HUDEP-2 (cell line): ENCODE measurements around the gene DPP3.
"Not testable (repeated sequence)": the region's sequence is repeated elsewhere in the genome, so short reads cannot be mapped to it uniquely, and the experiment has no call there.

Experiments used
- DNase-seq, 76 experiments: peaks; one replicate each; lab custom pipeline; 2025; ENCODE audit not compliant: unreplicated experiment in 76 of 76; lab: John Stamatoyannopoulos, UW

Gene DPP3

DNA sequence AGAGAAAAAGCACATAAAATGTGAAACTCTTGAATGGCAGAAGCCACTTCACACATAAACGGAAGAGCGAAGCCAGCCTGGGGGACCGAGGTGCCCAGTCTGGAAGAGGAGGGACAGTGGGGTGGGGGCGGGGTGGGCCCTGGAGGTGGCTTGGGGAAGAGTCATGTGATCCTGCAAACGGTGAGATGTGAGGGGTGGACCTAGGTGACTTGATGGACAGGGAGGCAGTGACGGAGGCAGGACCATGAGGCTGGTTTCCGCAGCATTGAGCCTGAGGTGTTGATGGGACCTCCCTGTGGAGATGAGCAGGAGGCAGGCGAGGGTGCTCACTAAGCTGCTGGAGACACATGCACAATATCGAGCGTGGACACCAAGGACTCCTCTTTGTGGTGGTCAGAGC, 48.8 kb downstream of the DPP3 start:
- DNase-seq = no peak

DNA sequence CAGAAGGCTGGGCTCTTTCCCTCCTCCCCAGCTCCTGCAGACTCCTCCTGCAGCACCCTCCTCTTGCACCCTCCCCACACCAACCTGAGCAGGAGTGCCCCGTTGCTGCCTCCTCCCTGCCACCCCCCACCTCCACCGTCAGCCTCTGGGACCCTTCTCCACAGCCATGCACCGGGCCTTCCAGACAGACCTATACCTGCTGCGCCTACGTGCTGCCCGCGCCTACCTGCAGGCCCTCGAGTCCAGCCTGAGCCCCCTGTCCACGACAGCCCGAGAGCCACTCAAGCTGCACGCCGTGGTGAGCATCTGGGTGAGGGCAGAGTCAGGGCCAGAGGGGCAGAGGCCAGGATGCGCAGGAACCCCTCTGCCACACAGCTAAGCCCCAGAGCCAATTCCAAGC, 49.4 kb downstream of the DPP3 start:
- DNase-seq = no peak

DNA sequence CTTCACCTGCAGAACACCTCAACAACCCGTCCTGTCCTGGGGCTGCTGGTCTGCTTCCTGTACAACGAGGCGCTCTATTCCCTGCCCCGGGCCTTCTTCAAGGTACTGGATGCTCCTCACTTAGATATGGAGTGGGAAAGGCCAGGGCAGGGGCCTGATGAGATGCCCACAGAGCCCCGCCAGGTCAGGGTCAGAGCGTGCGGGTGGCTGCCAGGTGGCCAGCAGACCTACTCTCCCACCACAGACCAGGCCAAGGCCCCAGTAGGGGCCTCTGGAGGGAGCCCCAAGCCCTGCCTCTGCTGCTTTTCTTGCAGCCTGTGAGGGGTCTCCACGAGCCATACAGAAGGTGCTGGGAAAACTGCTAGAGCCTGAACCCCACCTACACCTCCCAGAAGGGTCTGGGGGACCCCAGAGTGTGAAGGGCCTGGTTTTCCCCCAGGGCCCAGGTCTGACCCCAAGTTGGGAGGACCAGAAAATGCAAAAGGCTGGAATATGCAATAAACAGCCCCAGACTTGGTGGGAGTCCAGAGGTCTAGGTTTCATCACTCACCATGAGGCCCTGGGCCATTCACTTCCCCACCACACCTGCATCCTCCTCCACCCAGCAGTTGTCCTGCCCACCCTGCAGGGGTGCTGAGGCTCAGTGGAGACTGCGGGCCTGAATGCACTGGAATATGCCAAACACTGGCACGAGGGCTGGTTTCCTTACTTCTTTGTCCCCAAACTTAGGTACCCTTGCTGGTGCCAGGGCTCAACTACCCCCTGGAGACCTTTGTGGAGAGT, 50.9 kb downstream of the DPP3 start:
- DNase-seq = no peak

DNA sequence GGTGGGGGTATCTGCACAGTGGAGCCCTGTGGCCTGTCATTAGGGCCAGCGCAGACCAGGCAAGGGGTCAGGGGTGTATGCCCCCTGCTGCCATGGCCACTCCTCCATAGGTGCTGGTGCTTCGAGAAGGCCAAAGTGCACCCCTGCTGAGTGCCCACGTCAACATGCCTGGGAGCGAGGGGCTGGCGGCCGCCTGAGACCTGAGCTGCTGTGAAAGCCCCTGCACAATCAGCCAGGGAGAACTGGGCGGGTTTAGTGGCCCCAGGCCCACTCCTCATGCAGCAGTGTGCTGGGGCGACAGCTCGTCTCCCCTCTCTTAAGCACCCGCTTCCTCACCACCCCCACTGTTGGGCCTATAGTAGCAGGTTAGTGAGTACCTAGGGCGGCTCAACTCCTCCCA, 51.6 kb downstream of the DPP3 start:
- no peak for DNase-seq

DNA sequence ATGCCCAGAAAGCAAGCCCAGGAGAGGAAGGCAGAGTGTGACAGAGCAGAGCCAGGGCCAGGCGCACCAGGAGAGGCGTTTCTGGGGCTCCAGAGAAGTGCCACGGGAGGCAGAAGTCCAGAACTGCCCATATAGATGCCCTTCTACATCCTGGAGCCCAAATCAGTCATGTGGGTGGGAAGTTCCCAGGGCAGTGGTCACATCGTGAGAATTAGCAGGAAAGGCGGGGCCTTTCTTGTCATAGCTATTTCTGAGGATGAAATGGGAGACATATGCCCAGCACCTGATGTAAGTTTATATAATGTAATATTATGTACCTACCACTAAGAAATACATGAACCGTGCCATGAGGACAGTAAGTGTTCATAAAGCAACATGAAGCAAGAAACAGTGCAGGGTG, 52.5 kb downstream of the DPP3 start:
- DNase-seq = no peak

DNA sequence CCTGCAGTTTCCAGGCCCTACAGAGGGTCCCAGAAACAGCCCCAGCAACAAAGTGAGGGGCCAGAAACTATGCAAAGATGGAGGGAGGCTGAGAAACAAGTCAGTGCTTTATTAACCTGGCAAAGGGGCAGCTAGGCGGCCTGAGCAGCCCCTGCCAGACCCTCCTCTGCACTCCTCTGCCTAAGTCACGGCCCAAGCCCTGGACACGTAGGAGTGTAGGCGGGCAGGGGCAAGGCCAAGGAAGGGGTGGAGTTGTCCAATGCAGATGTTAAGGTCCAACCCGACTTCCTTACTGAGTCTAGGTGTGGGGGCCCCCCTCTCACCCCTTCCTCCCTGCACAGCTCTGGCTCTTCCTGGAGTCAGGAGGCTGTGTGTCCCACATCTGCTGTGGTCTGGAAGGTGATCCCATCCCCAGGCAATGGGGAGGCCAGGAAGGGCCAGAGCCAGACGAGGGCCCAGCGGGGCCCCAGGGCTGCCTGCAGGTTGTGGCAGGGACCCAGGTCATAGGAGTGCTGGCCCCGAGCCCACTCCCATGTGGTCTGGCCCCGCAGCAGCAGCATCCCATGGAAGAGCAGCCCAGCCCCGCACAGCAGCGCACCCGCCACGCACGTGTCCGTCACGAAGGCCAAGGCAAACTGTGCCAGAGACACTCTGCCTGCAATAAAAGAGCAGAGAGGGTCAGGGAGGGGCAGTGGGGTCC, 59.1 kb downstream of the DPP3 start:
- no peak for DNase-seq

DNA sequence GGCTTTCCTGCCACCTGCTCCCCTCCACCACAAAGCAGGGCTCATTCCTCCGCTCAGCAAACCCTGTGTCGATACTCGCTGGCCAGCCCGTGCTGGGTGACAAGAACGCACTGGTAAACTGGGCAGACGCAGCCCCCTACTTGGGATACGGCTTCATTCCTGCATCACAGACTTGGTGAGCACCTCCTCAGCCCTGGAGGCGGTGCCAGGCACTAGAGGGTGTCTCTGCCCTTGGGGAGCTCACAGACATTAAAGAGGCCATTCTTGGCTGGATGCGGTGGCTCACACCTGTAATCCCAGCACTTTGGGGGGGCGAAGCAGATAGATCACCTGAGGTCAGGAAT, 59.6 kb downstream of the DPP3 start:
- no peak for DNase-seq

DNA sequence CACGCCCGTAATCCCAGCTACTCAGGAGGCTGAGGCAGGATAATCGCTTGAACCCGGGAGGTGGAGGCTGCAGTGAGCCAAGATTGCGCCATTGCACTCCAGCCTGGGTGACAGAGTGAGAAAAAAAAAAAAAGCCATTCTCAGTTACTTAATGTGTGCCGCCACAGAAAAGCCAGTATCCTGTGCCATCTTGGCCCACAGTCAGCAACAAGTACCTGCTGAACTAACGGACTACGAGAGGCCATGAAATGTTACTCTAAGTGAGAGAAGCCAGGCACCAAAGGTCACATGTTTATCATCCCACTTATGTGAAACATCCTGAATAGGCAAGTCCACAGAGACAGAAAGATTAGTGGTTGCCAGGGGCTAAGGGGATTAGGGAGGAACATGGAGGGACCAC, 60.4 kb downstream of the DPP3 start:
- DNase-seq = not testable (repeated sequence)

DNA sequence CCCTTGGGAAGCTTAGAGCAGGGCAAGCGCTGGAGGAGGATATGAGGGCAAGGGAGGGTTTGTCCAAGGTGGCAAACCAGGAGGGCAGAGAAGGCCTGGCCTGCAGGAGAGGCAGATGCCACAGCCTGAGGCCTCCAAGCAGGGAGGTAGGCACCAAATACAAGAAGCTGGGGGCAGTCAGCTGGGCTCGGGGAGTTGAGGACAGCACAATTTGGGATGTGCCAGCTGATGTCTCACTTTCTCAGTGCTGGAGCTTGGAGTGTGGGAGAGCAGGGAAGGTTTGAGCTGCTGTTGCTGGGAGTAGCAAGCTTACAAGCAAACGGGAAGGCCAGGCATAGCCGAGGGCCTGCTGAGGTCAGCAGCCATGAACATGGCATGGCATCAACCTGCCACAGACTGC, 61.7 kb downstream of the DPP3 start:
- DNase-seq = no peak

DNA sequence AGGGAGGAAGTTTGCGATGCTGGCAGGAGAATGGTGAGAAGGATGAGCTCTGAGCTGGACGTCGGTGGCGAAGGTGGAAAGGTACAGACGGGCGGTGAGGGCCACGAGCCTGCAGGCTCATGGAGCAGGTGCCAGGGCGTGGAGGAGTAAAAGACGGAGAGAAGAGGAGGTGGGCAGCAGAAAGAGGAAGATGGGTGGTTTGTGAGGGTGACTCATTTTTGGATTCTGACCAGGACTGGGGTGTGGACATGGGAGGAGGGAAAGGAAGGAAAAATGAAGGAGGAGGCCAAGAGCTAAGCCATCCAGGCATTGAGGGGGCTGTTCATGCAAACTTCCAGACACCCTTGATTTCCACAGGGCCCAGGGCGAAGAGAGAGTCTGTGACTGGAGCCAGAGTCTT, 62.1 kb downstream of the DPP3 start:
- DNase-seq = no peak

DNA sequence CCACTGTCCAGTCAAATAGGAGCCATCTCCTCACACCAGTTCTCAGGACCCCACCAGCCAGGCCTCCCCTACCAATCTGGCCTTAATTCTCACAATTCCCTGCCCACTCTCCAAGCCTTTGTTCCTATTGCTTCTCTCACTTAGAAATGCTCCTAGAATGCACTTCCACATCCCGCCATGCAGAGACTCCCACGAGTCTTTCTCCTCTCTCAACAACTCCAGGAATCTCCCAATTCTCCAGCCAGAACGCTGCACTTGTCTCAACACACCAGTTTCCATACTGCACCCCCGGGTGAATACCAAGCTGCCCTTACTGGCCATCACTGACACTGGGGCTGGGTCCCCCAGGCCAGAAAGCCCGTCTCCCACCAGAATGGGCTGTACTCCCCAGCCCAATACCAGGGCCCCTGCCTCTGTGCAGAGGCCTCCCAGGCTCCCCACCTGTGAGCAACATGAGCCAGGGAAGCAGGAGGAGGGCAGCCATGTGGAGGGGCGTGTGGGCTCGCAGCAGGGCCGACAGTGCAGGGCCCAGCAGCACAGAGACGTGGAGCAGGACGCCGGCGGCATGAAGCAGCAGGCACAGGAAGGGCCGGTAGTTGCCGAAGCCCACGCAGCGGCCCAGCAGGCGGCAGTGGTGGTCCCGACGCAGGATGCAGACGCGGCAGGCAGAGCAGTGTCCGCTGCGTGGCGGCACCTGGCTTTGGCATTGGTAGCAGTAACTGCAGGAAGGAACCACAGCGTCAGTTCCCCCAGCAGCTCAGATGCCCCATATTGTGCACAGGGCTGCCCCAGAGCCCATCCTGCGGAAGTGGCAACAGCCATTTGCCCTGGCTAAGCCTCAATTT, 63.3 kb downstream of the DPP3 start:
- DNase-seq = peak in 1 of 76 experiments; percentile 17

DNA sequence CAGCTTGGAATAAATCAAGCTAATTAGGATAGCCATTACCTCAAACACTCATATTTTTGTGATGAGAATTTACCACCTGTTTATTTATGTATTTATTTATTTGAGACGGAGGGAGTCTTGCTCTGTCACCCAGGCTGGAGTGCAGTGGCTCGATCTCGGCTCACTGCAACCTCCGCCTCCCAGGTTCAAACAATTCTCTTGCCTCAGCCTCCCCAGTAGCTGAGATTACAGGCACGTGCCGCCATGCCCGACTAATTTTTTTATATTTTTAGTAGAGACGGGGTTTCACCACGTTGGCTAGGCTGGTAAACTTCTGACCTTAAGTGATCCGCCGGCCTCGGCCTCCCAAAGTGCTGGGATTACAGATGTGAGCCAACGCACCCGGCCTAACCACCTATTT, 64.7 kb downstream of the DPP3 start:
- not testable (repeated sequence) for DNase-seq

DNA sequence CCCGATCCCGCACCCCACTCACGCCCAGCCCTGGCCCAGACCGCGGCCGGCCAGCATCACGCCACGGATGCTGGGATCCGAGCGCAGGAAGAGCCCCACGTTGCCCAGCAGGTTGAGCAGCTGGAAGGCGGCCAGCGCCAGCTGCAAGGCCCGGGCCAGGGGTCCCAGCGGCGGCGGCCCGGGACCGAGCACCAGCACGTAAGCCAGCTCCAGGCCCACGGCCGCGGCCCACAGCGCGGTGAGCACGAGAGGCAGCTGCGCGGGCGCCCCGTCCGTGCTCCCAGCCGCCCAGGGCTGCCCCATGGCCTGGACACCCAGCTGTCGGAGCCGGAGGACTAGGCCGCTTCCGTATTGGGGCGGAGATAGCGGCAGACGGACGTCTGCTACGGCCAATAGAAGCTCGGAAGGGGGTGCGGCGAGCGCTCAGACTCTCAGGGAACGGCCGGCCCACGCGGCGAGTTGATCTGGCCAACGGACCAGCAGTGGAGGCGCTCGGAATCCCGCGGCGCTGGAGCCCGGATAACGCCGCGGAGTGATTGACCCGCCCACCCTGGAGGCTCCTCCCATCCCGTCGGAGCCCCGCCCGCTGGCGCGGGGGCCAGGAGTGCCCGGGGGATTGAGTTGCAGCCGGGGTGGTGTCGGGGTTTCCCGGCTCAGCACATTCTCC, 65.6 kb downstream of the DPP3 start, which contains the start of gene ZDHHC24:
Gene ZDHHC24 (minus strand): TSS at position 348 of the 667 bp plus-strand sequence. CDS start 45 bp downstream, at position 303.
- peak in 74 of 76 experiments; percentile 75 to 97 (median 93) for DNase-seq

DNA sequence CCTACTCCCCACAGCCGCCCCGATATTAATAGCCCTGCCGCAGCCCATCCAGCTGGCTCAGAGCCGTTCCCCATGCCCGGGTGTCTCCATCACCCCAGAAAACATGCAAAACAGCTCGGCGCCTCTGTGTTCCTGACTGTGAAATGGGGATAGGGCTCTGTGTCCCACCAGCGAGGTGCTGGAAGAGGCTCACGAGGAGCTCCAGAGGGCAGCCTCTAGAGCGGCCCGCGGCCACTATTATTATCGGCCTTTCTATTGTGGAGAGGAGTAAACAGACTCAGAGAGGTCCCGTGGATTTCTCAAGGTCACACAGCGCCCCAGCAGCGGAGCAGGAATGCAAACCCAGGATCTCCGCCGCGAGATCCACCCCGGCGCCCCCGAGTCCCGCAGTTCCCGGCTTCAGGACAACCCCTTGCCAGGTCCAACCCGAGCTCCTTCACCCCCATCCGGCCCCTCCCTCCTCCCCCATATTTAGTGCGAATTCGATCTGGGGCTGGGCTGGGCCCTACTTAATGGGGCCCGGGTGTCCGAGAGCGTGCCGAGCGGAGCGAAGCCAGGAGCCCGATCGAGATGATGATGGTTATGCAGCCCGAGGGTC, 66.2 kb downstream of the DPP3 start, which contains the start of gene ACTN3:
Gene ACTN3 (plus strand): TSS at position 536 of the 598 bp plus-strand sequence. CDS start 35 bp downstream, at position 571.
- peak in 1 of 76 experiments; percentile 77 for DNase-seq

DNA sequence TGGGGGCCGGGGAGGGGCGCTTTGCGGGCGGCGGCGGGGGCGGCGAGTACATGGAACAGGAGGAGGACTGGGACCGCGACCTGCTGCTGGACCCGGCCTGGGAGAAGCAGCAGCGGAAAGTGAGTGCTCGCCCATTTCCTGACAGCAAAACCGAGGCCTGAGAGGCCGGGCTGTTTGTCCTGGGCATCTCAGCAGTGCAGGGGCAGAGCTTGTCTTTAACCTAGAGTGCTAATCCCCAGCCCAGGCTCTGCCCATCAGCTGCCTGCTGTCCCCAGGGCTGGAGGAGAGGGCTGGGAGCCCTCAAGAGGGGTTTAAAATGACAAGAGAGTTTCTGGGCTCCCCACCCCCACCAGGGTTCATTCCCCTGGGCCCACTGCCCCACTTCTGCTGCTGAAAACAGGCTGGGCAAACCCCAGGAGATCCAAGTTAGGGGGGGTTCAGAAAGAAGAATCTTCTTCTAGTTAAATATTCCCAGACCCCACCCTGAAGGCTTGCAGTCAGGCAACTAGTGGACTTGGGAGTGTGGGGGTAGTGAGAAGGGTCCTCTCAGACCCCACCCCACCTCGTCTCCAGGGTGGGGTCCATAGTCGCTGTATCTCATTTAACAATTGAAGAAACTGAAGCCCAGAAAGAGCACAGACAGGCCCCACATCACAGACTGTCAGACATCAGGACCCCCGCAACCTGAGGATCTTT, 66.9 kb downstream of the DPP3 start:
- no peak for DNase-seq

DNA sequence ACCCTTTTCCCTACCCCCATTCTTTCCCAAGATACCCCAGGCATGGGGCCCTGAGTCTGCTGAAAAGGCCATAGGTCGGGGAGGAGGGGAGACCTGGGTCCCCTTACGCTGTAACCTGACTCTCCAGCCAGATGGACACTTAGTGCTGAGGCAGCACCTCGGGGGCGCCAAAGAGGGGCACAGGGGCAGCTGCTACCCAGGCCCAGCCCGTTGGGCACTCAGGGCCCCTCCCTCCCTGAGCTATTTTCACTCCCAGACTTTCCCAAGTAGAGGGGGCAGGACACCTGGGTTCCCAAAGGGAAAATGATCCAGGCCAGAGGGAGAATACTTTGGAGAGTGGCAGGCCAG, 67.4 kb downstream of the DPP3 start:
- DNase-seq = no peak

DNA sequence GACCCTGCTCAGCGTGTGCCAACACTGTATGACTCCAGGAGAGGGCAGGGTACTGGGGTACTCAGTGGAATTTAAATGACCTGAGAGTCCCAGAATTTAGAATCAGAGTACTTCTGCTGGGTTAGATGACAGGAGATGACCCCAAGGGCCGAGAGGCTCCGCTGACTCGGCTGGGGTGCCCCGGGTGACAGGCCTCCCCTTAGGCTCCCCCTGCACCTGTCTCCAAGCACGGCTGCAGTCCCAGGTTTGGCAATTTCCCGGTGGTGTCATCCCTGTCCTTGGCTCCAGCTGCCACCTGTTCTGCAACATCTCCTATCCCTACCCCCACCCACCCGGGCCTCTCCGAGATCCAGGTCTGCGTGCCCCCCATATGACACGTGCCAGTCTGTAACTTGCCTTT, 67.8 kb downstream of the DPP3 start:
- DNase-seq = no peak

DNA sequence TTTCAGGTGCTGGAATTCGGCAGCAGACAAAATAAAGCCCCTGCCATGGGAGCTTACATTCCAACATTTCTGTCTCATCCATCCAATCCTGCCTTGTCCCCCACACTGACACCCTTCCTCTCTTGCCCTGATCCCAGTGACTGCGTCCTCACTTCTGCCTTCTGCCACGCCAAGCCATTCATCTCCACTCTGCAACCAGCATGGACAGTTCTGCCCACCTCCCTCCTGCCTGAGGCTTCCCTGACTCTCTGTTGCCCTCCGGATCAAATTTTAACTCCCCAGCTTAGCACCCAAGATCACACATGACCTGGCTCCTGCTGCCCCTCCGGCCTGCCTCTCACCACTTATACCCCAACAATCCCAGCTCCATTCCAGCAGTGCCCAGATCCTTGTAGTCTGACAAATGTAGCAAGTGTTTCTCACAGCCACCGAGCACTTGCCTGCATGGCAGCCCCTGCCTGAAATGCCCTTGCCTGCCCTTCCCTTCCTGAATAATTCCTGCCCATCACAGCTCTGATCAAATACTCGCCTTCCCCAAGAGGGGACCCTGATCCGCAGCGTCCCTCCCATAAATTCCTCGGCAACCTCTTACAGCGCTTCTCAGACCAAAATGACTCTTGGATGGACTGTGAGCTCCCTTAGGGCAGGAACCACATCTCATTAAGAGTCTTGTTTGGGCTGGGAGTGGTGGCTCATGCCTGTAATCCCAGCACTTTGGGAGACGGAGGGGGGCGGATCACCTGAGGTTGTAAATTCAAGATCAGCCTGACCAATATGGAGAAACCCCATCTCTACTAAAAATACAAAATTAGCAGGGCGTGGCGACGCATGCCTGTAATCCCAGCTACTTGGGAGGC, 68.8 kb downstream of the DPP3 start:
- no peak for DNase-seq

DNA sequence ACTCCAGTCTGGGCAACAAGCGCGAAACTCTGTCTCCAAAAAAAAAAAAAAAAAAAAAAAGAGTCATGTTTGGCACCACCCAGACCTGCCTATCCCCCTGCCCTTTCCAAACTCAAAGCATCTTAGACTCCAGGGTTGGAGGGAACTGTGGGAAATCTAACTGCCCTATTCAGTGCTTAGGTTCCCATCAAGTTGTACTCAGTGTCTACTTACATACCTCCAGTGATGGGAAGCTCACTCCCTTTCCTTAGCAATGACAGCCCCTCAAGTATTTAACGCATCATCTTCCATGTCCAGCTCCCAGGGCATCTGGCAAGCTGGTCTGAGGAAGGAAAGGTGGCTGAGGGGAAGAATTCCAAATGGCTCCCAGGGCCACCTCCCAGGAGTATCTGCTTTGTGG, 69.5 kb downstream of the DPP3 start:
- DNase-seq = no peak
